Adrenal gland (tissue), 12 donors: ENCODE results near the gene BCL11A. TPM values are rescaled to one million over a fixed set of nuclear protein-coding genes. Genes with fewer than 3 reads are reported as not detected.

Experiments
- DNase-seq, 7 donors: peaks; one replicate each; pipeline ENCODE4 v3.0.0-alpha.2; 2019 to 2020
- H3K27ac ChIP-seq, 5 donors: fragments of 200-600 bp; sonication (generic) in 4 of 5; 1 replicate in 3 of 5; 2 replicates in 2 of 5; pipeline versions ENCODE4 v1.5.1 to v1.8.0; 2016 to 2020; ENCODE audit warnings: mild to moderate bottlenecking in 1 of 5
- H3K27me3 ChIP-seq: fragments of 200-600 bp; 2 replicates; pipeline ENCODE4 v1.8.0; 2021
- H3K36me3 ChIP-seq, 2 donors: fragments of 200-600 bp; replicated peaks in 1 of 2; 1 replicate in 1 of 2; 2 replicates in 1 of 2; pipeline versions ENCODE4 v1.5.1 to v1.8.0; 2018 to 2022
- H3K4me1 ChIP-seq, 2 donors: fragments of 200-600 bp; replicated peaks in 1 of 2; 1 replicate in 1 of 2; 2 replicates in 1 of 2; pipeline versions ENCODE4 v1.5.1 to v1.8.0; 2018 to 2021
- H3K4me3 ChIP-seq, 4 donors: fragments of 200-600 bp; sonication (generic) in 3 of 4; one replicate each; pipeline ENCODE4 v1.5.1; 2016 to 2018
- H3K9me3 ChIP-seq, 3 donors: fragments of 200-600 bp; sonication (generic) in 1 of 3; replicated peaks in 1 of 3; 1 replicate in 2 of 3; 2 replicates in 1 of 3; pipeline versions ENCODE4 v1.5.1 to v1.8.0; 2016 to 2021
- POLR2A ChIP-seq, 2 donors: fragments of 450-650 bp; IDR thresholded peaks; one replicate each; pipeline ENCODE4 v1.6.1; 2017; ENCODE audit warnings: antibody characterized with exemption in 2 of 2, mild to moderate bottlenecking in 2 of 2, moderate library complexity in 1 of 2
- WGBS, 4 donors: extraction: QIAGEN DNeasy Blood & Tissue Kit in 2 of 4; methylation state at CpG; one replicate each; pipeline versions ENCODE4 v1.1.5 to v1.1.7; 2013 to 2017; 5-methylcytosine and 5-hydroxymethylcytosine counted together
- intact Hi-C, 2 donors: fragments of 100-400 bp; cut with DNase I; formaldehyde crosslinking; loops; one replicate each; pipeline versions ENCODE4 v1.14.1 to v1.15.0; 2022 to 2023
- polyA plus RNA-seq, 3 donors: library from polyadenylated mRNA; stranded (reverse); fragments of 200-250 nt in 2 of 3; fragments of 350-450 nt in 1 of 3; fragmentation: Illumina TruSeq in 1 of 3; extraction: RNeasy Lipid Tissue Mini Kit (QIAGEN cat#74804) in 1 of 3; gene quantifications; one replicate each; pipeline ENCODE4 v1.2.3, GENCODE V29; 2013 to 2014
- total RNA-seq, 9 donors: library from RNA; depleted of rRNA in 4 of 9; stranded (reverse); fragments of >200 nt in 4 of 9; fragments of 120-200 nt in 1 of 9; fragmentation: NEBNext Ultra II Directional in 1 of 9; extraction: Animal tissue kit (Norgen Biotek cat#: 25700) in 1 of 9; gene quantifications; one replicate each; pipeline versions ENCODE4 v1.1.0 to v1.2.4, GENCODE V29; 2013 to 2023
- TF ChIP-seq, protein P1 (sequence below), 6 experiments: fragments of 450-650 bp in 4 of 6; fragments of 200-600 bp in 2 of 6; sonication (generic) in 1 of 6; IDR thresholded peaks; 1 replicate in 5 of 6; 2 replicates in 1 of 6; pipeline versions ENCODE4 v1.5.1 to v1.8.0; 2016 to 2021; ENCODE audit warnings: antibody characterized with exemption in 6 of 6, mild to moderate bottlenecking in 2 of 6, moderate library complexity in 1 of 6
- donor health status: healthy with polysubstance abuse.
- donor health status: Bipolar disorder and iron deficiency.
- donor health status: DM: yes; HTN: yes; CAD: no.
- donor health status: DM: no; HTN: no; CAD: no.
- donor health status: DM: no; HTN: no; CAD: no.
- donor health status: DM: yes; HTN: yes; CAD: no.

BCL11A gene
- total and polyA plus RNA-seq, 12 donors: 2.9 to 16.7 (median 5.3) TPM

DNA sequence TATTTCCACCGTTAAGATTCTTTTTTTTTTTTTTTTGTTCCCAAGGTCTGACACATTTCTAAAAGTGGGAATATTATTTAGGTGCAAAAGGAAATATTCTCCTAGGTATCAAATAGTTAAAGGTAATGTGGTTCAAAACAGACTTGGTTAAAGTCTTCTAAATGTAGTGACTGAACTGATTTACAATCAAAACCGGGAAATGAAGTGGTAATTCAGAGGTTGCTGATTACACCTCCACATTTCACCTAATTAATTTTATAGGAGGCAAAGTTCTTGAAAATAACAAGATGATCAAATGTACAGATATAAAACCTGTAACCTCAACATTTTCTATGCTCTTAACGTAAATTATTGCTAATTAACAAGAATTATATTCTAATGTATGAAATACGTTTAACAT is 5.1 kb downstream of the BCL11A start:
- no peak for DNase-seq
- no peaks in the 10 kb centered on the region for H3K36me3 ChIP-seq
- intact Hi-C loops: no loop called here
- H3K27ac ChIP-seq: peak overlapping the region in 2 of 5 donors; percentile 82 to 85
- H3K27me3 ChIP-seq: peaks cover 15% of the 10 kb centered on the region
- 36 to 49% (median 48%) methylated on average over 4 of the region's 4 CpGs for WGBS, 4 donors
- no peaks in the 10 kb centered on the region for H3K9me3 ChIP-seq
- peaks cover 13 to 63% of the 10 kb centered on the region in 2 donors for H3K4me1 ChIP-seq
- TF ChIP-seq POLR2A (IDR thresholded peaks at IDR 0.05): no peak
- TF ChIP-seq, protein P1, sequence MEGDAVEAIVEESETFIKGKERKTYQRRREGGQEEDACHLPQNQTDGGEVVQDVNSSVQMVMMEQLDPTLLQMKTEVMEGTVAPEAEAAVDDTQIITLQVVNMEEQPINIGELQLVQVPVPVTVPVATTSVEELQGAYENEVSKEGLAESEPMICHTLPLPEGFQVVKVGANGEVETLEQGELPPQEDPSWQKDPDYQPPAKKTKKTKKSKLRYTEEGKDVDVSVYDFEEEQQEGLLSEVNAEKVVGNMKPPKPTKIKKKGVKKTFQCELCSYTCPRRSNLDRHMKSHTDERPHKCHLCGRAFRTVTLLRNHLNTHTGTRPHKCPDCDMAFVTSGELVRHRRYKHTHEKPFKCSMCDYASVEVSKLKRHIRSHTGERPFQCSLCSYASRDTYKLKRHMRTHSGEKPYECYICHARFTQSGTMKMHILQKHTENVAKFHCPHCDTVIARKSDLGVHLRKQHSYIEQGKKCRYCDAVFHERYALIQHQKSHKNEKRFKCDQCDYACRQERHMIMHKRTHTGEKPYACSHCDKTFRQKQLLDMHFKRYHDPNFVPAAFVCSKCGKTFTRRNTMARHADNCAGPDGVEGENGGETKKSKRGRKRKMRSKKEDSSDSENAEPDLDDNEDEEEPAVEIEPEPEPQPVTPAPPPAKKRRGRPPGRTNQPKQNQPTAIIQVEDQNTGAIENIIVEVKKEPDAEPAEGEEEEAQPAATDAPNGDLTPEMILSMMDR (IDR thresholded peaks at IDR 0.05): no peak
- peak overlapping the region in 1 of 4 donors; percentile 65 for H3K4me3 ChIP-seq

DNA sequence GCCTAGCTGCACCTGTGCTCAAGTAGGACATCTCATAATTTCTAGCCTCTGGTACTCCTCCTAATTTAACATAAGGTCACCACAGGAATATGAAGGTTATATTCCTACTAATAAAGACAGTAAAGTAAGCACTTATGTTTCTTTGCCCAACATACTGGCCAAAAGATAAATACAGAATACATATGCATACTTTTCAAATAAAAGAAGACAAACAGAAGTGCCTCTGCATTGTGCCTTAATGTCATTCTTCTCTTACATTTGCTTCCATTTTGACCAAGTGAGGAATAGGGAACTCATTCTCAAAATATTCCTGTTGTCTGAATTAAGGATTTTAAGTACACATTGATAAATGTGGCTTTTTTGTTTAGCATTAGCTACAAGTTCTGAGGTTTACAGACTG is 5.6 kb downstream of the BCL11A start:
- no peaks in the 10 kb centered on the region for H3K36me3 ChIP-seq
- H3K27me3 ChIP-seq: peaks cover 15% of the 10 kb centered on the region
- H3K27ac ChIP-seq: no peak overlapping the region
- H3K4me3 ChIP-seq: no peak overlapping the region
- DNase-seq: no peak
- no peak for TF ChIP-seq POLR2A (IDR thresholded peaks at IDR 0.05)
- TF ChIP-seq, protein P1 (IDR thresholded peaks at IDR 0.05): no peak
- H3K4me1 ChIP-seq: peaks cover 13 to 59% of the 10 kb centered on the region in 2 donors
- intact Hi-C loops: no loop called here
- H3K9me3 ChIP-seq: no peaks in the 10 kb centered on the region

GRCh38 chr2:60546756-60547420 is 6.6 kb downstream of the BCL11A start:
- TF ChIP-seq, protein P1 (IDR thresholded peaks at IDR 0.05): no peak
- no peak for DNase-seq
- Histone ChIP-seq H3K4me1 (peaks cover 10 to 51% of the 10 kb centered on the region in 2 donors), H3K4me3 (no peak overlapping the region), H3K27ac (no peak overlapping the region), H3K36me3 (no peaks in the 10 kb centered on the region), H3K9me3 (no peaks in the 10 kb centered on the region), H3K27me3 (peaks cover 11% of the 10 kb centered on the region)
- intact Hi-C loops: no loop called here
- WGBS, 4 donors: 62 to 67% (median 65%) methylated on average over 6 of the region's 6 CpGs

DNA sequence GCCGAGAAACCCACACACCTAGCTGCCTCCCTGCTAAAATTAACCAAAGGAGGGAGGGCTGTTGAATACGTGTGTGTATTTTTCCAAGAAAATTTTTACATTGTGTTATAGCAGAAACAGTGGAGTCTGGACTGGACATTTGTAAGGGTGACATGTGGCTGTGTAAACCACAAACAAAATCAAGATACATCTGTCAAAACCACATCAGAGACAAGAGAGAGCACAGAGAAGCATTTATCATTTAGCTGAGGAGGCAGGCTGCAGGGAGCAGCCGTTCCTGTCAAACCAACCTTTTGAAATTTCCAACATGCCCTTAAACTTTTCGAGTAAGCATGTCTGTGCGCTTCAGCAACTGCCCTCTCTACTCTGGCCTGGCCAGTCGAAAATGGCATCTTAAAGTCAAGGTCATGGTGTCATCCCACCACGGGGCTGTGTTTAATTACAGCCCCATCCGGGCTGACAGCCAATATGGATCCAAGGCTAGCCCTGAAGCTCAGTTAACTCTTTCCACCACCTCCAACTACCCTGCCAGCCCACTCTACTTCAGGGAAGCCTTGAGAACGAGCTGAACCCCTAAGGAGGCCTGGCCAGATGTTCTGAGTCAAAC is 8.4 kb downstream of the BCL11A start:
- intact Hi-C loops: no loop called here
- Histone ChIP-seq H3K27ac (peak overlapping the region in 3 of 5 donors; percentile 46 to 73 (median 69)), H3K9me3 (no peaks in the 10 kb centered on the region), H3K36me3 (no peaks in the 10 kb centered on the region), H3K27me3 (peaks cover 6% of the 10 kb centered on the region), H3K4me1 (peaks cover 0 to 37% of the 10 kb centered on the region in 2 donors), H3K4me3 (no peak overlapping the region)
- TF ChIP-seq, protein P1 (IDR thresholded peaks at IDR 0.05): no peak
- no peak for TF ChIP-seq POLR2A (IDR thresholded peaks at IDR 0.05)
- DNase-seq: peak; percentile 33 to 79 (median 72)
- WGBS, 4 donors: 30 to 37% (median 34%) methylated on average over 9 of the region's 9 CpGs
